ENCODE measurements around the gene SEC31A.

DNA sequence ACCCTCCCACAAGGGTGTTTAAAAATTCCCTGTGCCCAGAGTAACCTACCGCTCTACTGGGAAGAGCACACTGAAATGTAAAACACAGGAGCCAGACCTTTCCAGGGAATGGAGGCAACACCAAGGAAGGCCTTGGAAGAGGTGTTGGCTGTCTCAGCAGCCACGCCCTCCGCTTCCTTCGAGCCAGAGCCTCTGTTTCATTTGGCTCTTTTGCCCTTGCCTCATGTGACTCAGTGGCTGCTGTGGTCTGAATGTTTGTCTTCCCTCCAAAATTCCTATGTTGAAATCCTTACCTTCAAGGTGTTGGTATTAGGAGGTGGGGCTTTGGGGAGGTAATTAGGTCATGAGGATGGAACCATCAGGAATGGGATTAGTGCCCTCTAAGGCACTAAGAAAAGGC is 103.6 kb downstream of the SEC31A start:
- TF ChIP-seq POLR2AphosphoS5 (IDR thresholded peaks at IDR 0.05; ENCODE audit: low read depth) (no peak), EZH2 (IDR thresholded peaks at IDR 0.05; ENCODE audit: low read depth, unreplicated experiment) (no peak), CREB1 (CRISPR knock-in tag; IDR thresholded peaks at IDR 0.05; ENCODE audit: low read depth) (no peak)
- TF ChIP-seq, protein P1, sequence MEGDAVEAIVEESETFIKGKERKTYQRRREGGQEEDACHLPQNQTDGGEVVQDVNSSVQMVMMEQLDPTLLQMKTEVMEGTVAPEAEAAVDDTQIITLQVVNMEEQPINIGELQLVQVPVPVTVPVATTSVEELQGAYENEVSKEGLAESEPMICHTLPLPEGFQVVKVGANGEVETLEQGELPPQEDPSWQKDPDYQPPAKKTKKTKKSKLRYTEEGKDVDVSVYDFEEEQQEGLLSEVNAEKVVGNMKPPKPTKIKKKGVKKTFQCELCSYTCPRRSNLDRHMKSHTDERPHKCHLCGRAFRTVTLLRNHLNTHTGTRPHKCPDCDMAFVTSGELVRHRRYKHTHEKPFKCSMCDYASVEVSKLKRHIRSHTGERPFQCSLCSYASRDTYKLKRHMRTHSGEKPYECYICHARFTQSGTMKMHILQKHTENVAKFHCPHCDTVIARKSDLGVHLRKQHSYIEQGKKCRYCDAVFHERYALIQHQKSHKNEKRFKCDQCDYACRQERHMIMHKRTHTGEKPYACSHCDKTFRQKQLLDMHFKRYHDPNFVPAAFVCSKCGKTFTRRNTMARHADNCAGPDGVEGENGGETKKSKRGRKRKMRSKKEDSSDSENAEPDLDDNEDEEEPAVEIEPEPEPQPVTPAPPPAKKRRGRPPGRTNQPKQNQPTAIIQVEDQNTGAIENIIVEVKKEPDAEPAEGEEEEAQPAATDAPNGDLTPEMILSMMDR (conservative IDR thresholded peaks at IDR 0.05; ENCODE audit: low read depth in 2 of 2): no peak

All from GM23338 (cell line).